RWPE1 (cell line): ENCODE data around the gene SART3.

Experiments
- CTCF ChIA-PET: fragments of 350-600 bp; sonication (Branson Sonifier 250); formaldehyde crosslinking; extraction: SDS; loops from one replicate; lab custom pipeline; 2021; lab: Yijun Ruan, JAX
- POLR2A ChIA-PET: fragments of 400-600 bp; formaldehyde crosslinking; extraction: SDS; loops from one replicate; lab custom pipeline; 2020; ENCODE audit warnings: antibody characterized with exemption; ENCODE audit not compliant: low non-redundant PET; lab: Yijun Ruan, JAX
- DNase-seq: peaks from one replicate; pipeline ENCODE4 v3.0.0; 2012; ENCODE audit warnings: low spot score
- H3K27ac ChIP-seq: fragments of 450-650 bp; 2 replicates; pipeline ENCODE4 v1.5.1; 2017
- CTCF ChIP-seq: fragments of 450-650 bp; conservative IDR thresholded peaks from 2 replicates; pipeline ENCODE4 v1.5.1; 2017; ENCODE audit warnings: low read depth, mild to moderate bottlenecking

Gene SART3

GRCh38 chr12:108581311-108582227, 20.6 kb upstream of the SART3 start:
- DNase-seq, result no peak
- POLR2A ChIA-PET, result no interaction called here
- CTCF ChIA-PET, result no interaction called here
- TF ChIP-seq CTCF, result no peak
- H3K27ac ChIP-seq, result no peak overlapping the region

GRCh38 chr12:108580531-108580930, 19.6 kb upstream of the SART3 start:
- ChIA-PET POLR2A (no interaction called here), CTCF (no interaction called here)
- H3K27ac ChIP-seq, result no peak overlapping the region
- TF ChIP-seq CTCF, result no peak
- DNase-seq, result no peak

GRCh38 chr12:108578813-108579212, 17.8 kb upstream of the SART3 start:
- no peak overlapping the region for H3K27ac ChIP-seq
- no peak for DNase-seq
- no peak for TF ChIP-seq CTCF
- ChIA-PET CTCF (no interaction called here), POLR2A (no interaction called here)

- CTCF ChIA-PET, result interaction anchor here (2.4 kb wide), 1 partner anchor 40 kb away, joined by 5 read pairs; no protein-coding TSS in a partner anchor
- H3K27ac ChIP-seq, result no peak overlapping the region
- DNase-seq, result no peak
- POLR2A ChIA-PET, result no interaction called here
- no peak for TF ChIP-seq CTCF
Measured at GRCh38 chr12:108578264-108578663, 17.3 kb upstream of the SART3 start.

- CTCF ChIA-PET, result interaction anchor here (2.4 kb wide), 1 partner anchor 41 kb away, joined by 5 read pairs; no protein-coding TSS in a partner anchor
- no peak for TF ChIP-seq CTCF
- H3K27ac ChIP-seq, result no peak overlapping the region
- POLR2A ChIA-PET, result no interaction called here
- DNase-seq, result no peak
Measured at GRCh38 chr12:108577458-108577857, 16.5 kb upstream of the SART3 start.

- H3K27ac ChIP-seq, result no peak overlapping the region
- ChIA-PET CTCF (interaction anchor here (2.4 kb wide), 1 partner anchor 41 kb away, joined by 5 read pairs; no protein-coding TSS in a partner anchor), POLR2A (no interaction called here)
- no peak for TF ChIP-seq CTCF
- DNase-seq, result no peak
Measured at GRCh38 chr12:108576660-108577234, 15.8 kb upstream of the SART3 start.
